ENCODE data around the gene STXBP6.

The STXBP6 gene

GRCh38 chr14:24921903-24922302 lies 128.0 kb downstream of the STXBP6 start:
- no peak for DNase-seq (ENCODE audit: extremely low read depth in 1 of 2, low read depth in 1 of 2)

GRCh38 chr14:24920265-24921075 lies 129.5 kb downstream of the STXBP6 start:
- DNase-seq (ENCODE audit: extremely low read depth in 1 of 2, low read depth in 1 of 2): no peak

- DNase-seq (ENCODE audit: extremely low read depth in 1 of 2, low read depth in 1 of 2): no peak
These were observed 131.1 kb downstream of the STXBP6 start for GRCh38 chr14:24918822-24919221.

- no peak for DNase-seq (ENCODE audit: extremely low read depth in 1 of 2, low read depth in 1 of 2)
These were observed 133.9 kb downstream of the STXBP6 start for GRCh38 chr14:24915958-24916595.

GRCh38 chr14:24915403-24915921 lies 134.5 kb downstream of the STXBP6 start:
- no peak for DNase-seq (ENCODE audit: extremely low read depth in 1 of 2, low read depth in 1 of 2)

GRCh38 chr14:24913746-24914145 lies 136.2 kb downstream of the STXBP6 start:
- DNase-seq (ENCODE audit: extremely low read depth in 1 of 2, low read depth in 1 of 2): no peak

- DNase-seq (ENCODE audit: extremely low read depth in 1 of 2, low read depth in 1 of 2): no peak
These were observed 136.9 kb downstream of the STXBP6 start for GRCh38 chr14:24913021-24913420.

GRCh38 chr14:24911324-24912109 lies 138.4 kb downstream of the STXBP6 start:
- DNase-seq (ENCODE audit: extremely low read depth in 1 of 2, low read depth in 1 of 2): no peak

GRCh38 chr14:24910408-24910986 lies 139.4 kb downstream of the STXBP6 start:
- no peak for DNase-seq (ENCODE audit: extremely low read depth in 1 of 2, low read depth in 1 of 2)

- no peak for DNase-seq (ENCODE audit: extremely low read depth in 1 of 2, low read depth in 1 of 2)
These were observed 140.2 kb downstream of the STXBP6 start for GRCh38 chr14:24909523-24910302.

- no peak for DNase-seq (ENCODE audit: extremely low read depth in 1 of 2, low read depth in 1 of 2)
These were observed 141.2 kb downstream of the STXBP6 start for GRCh38 chr14:24908592-24909236.

GRCh38 chr14:24904533-24904932 lies 145.4 kb downstream of the STXBP6 start:
- no peak for DNase-seq (ENCODE audit: extremely low read depth in 1 of 2, low read depth in 1 of 2)

GRCh38 chr14:24903337-24903736 lies 146.6 kb downstream of the STXBP6 start:
- DNase-seq (ENCODE audit: extremely low read depth in 1 of 2, low read depth in 1 of 2): no peak

GRCh38 chr14:24900269-24901100 lies 149.5 kb downstream of the STXBP6 start:
- no peak for DNase-seq (ENCODE audit: extremely low read depth in 1 of 2, low read depth in 1 of 2)

- no peak for DNase-seq (ENCODE audit: extremely low read depth in 1 of 2, low read depth in 1 of 2)
These were observed 152.2 kb downstream of the STXBP6 start for GRCh38 chr14:24897793-24898192.

GRCh38 chr14:24895622-24896021 lies 154.3 kb downstream of the STXBP6 start:
- DNase-seq (ENCODE audit: extremely low read depth in 1 of 2, low read depth in 1 of 2): no peak

- no peak for DNase-seq (ENCODE audit: extremely low read depth in 1 of 2, low read depth in 1 of 2)
These were observed 154.7 kb downstream of the STXBP6 start for GRCh38 chr14:24895243-24895583.

- DNase-seq (ENCODE audit: extremely low read depth in 1 of 2, low read depth in 1 of 2): no peak
These were observed 155.2 kb downstream of the STXBP6 start for GRCh38 chr14:24894583-24895242.
